ENCODE results near the gene NRROS. TPM values are rescaled to one million over a fixed set of nuclear protein-coding genes. Genes with fewer than 3 reads are reported as not detected.
A peak's percentile ranks its signal among the peaks of the same experiment; 100 is the strongest.

NRROS gene
- total RNA-seq, 2 experiments from 2014 or later = 37.5 to 47.8 TPM

GRCh38 chr3:196659901-196660351 lies 20.4 kb downstream of the NRROS start:
- DNase-seq (no peak), ATAC-seq (no peak)
- H3K36me3 Mint-ChIP-seq = peaks cover 40% of the 10 kb centered on the region
- H3K4me3 Mint-ChIP-seq = no peak overlapping the region
- CTCF ChIA-PET = interaction anchor here (0.5 kb wide), 1 partner anchor 193 kb away, joined by 3 read pairs; no protein-coding TSS in a partner anchor
- H3K9me3 Mint-ChIP-seq (ENCODE audit: low read depth) = no peaks in the 10 kb centered on the region
- H3K4me1 Mint-ChIP-seq = no peaks in the 10 kb centered on the region
- no peak overlapping the region for H3K27ac Mint-ChIP-seq
- H3K27me3 Mint-ChIP-seq = no peaks in the 10 kb centered on the region

- no peaks in the 10 kb centered on the region for H3K9me3 Mint-ChIP-seq (ENCODE audit: low read depth)
- DNase-seq (no peak), ATAC-seq (no peak)
- H3K4me1 Mint-ChIP-seq = no peaks in the 10 kb centered on the region
- CTCF ChIA-PET = interaction anchor here (0.5 to 1.5 kb wide), 2 partner anchors 52 to 192 kb away, joined by 3 to 4 read pairs; no protein-coding TSS in a partner anchor
- peaks cover 37% of the 10 kb centered on the region for H3K36me3 Mint-ChIP-seq
- H3K4me3 Mint-ChIP-seq = no peak overlapping the region
- H3K27ac Mint-ChIP-seq = no peak overlapping the region
- H3K27me3 Mint-ChIP-seq = no peaks in the 10 kb centered on the region
Observed at GRCh38 chr3:196660381-196661166, 21.1 kb downstream of the NRROS start.

- Mint-ChIP-seq H3K4me3 (no peak overlapping the region), H3K4me1 (no peaks in the 10 kb centered on the region)
- CTCF ChIA-PET = interaction anchor here (1.0 to 1.5 kb wide), 2 partner anchors 10 to 53 kb away, joined by 3 to 4 read pairs; no protein-coding TSS in a partner anchor
Observed at GRCh38 chr3:196661400-196661799, 21.9 kb downstream of the NRROS start.

GRCh38 chr3:196662033-196662432 lies 22.5 kb downstream of the NRROS start:
- CTCF ChIA-PET = interaction anchor here (1.0 to 1.5 kb wide), 2 partner anchors 9 to 53 kb away, joined by 3 to 4 read pairs; no protein-coding TSS in a partner anchor
- DNase-seq (no peak), ATAC-seq (no peak)
- Mint-ChIP-seq H3K4me1 (no peaks in the 10 kb centered on the region), H3K27ac (no peak overlapping the region), H3K9me3 (ENCODE audit: low read depth) (no peaks in the 10 kb centered on the region), H3K27me3 (no peaks in the 10 kb centered on the region), H3K36me3 (peaks cover 32% of the 10 kb centered on the region), H3K4me3 (no peak overlapping the region)

More at GRCh38 chr3:196661400-196661799, 21.9 kb downstream of the NRROS start:
- Mint-ChIP-seq H3K36me3 (peaks cover 33% of the 10 kb centered on the region), H3K27ac (no peak overlapping the region), H3K27me3 (no peaks in the 10 kb centered on the region), H3K9me3 (ENCODE audit: low read depth) (no peaks in the 10 kb centered on the region)
- ATAC-seq (no peak), DNase-seq (no peak)

GRCh38 chr3:196662711-196663571 lies 23.4 kb downstream of the NRROS start:
- Mint-ChIP-seq H3K27me3 (no peaks in the 10 kb centered on the region), H3K9me3 (ENCODE audit: low read depth) (no peaks in the 10 kb centered on the region), H3K4me3 (no peak overlapping the region), H3K36me3 (peaks cover 25% of the 10 kb centered on the region), H3K27ac (no peak overlapping the region), H3K4me1 (no peaks in the 10 kb centered on the region)
- DNase-seq = no peak
- CTCF ChIA-PET = no interaction called here
- ATAC-seq = no peak

- Mint-ChIP-seq H3K4me1 (peaks cover 3% of the 10 kb centered on the region), H3K27ac (no peak overlapping the region), H3K36me3 (peaks cover 8% of the 10 kb centered on the region), H3K27me3 (peaks cover 2% of the 10 kb centered on the region), H3K9me3 (ENCODE audit: low read depth) (no peaks in the 10 kb centered on the region), H3K4me3 (no peak overlapping the region)
- CTCF ChIA-PET = no interaction called here
- ATAC-seq (no peak), DNase-seq (no peak)
Observed at GRCh38 chr3:196666001-196666867, 26.7 kb downstream of the NRROS start.

GRCh38 chr3:196667056-196667825 lies 27.7 kb downstream of the NRROS start:
- Mint-ChIP-seq H3K9me3 (ENCODE audit: low read depth) (no peaks in the 10 kb centered on the region), H3K4me3 (no peak overlapping the region), H3K36me3 (peaks cover 1% of the 10 kb centered on the region), H3K27me3 (peaks cover 2% of the 10 kb centered on the region), H3K4me1 (peaks cover 3% of the 10 kb centered on the region), H3K27ac (no peak overlapping the region)
- CTCF ChIA-PET = interaction anchor here (0.8 kb wide), 1 partner anchor 82 kb away, joined by 3 read pairs; no protein-coding TSS in a partner anchor
- DNase-seq (no peak), ATAC-seq (no peak)

GRCh38 chr3:196670339-196670738 lies 30.8 kb downstream of the NRROS start:
- H3K4me1 Mint-ChIP-seq = peaks cover 3% of the 10 kb centered on the region
- H3K36me3 Mint-ChIP-seq = peaks cover 1% of the 10 kb centered on the region
- H3K4me3 Mint-ChIP-seq = no peak overlapping the region
- DNase-seq (no peak), ATAC-seq (no peak)
- CTCF ChIA-PET = interaction anchor here (1.2 to 1.5 kb wide), 2 partner anchors 14 to 41 kb away, joined by 3 read pairs; no protein-coding TSS in a partner anchor
- H3K27ac Mint-ChIP-seq = peak overlapping the region; percentile 56
- H3K9me3 Mint-ChIP-seq (ENCODE audit: low read depth) = no peaks in the 10 kb centered on the region
- H3K27me3 Mint-ChIP-seq = peaks cover 2% of the 10 kb centered on the region

- Mint-ChIP-seq H3K36me3 (no peaks in the 10 kb centered on the region), H3K27me3 (peaks cover 2% of the 10 kb centered on the region), H3K4me1 (peaks cover 17% of the 10 kb centered on the region), H3K9me3 (ENCODE audit: low read depth) (no peaks in the 10 kb centered on the region), H3K4me3 (no peak overlapping the region), H3K27ac (no peak overlapping the region)
- CTCF ChIA-PET = interaction anchor here (1.0 kb wide), 1 partner anchor 11 kb away, joined by 4 read pairs; no protein-coding TSS in a partner anchor
- no peak for DNase-seq
- ATAC-seq = no peak
Observed at GRCh38 chr3:196673632-196674031, 34.1 kb downstream of the NRROS start.

GRCh38 chr3:196677353-196677752 lies 37.9 kb downstream of the NRROS start:
- H3K27me3 Mint-ChIP-seq = no peaks in the 10 kb centered on the region
- H3K27ac Mint-ChIP-seq = no peak overlapping the region
- DNase-seq (no peak), ATAC-seq (no peak)
- CTCF ChIA-PET = interaction anchor here (1.0 to 2.0 kb wide), 8 partner anchors 17 to 148 kb away, joined by 3 to 13 read pairs (median 4); partner anchors contain the start of gene NRROS
- no peak overlapping the region for H3K4me3 Mint-ChIP-seq
- peaks cover 2% of the 10 kb centered on the region for H3K36me3 Mint-ChIP-seq
- H3K4me1 Mint-ChIP-seq = peaks cover 14% of the 10 kb centered on the region
- no peaks in the 10 kb centered on the region for H3K9me3 Mint-ChIP-seq (ENCODE audit: low read depth)

GRCh38 chr3:196677931-196678330 lies 38.4 kb downstream of the NRROS start:
- H3K4me1 Mint-ChIP-seq = peaks cover 14% of the 10 kb centered on the region
- H3K9me3 Mint-ChIP-seq (ENCODE audit: low read depth) = peaks cover 1% of the 10 kb centered on the region
- H3K27ac Mint-ChIP-seq = no peak overlapping the region
- CTCF ChIA-PET = interaction anchor here (1.0 to 2.0 kb wide), 4 partner anchors 39 to 149 kb away, joined by 3 to 13 read pairs (median 4); partner anchors contain the start of gene NRROS
- peaks cover 3% of the 10 kb centered on the region for H3K36me3 Mint-ChIP-seq
- H3K27me3 Mint-ChIP-seq = no peaks in the 10 kb centered on the region
- DNase-seq (no peak), ATAC-seq (no peak)
- H3K4me3 Mint-ChIP-seq = no peak overlapping the region

Data from activated CD8-positive, alpha-beta memory T cell treated with anti-CD3 and anti-CD28 coated beads, Interleukin-2, amount 10 ng/mL, durations not matched to agents 7 days and 5 days (primary cell).